HL-60 (cell line): Measurements from ENCODE around the gene ACTA1.

ENCODE experiments used
- GABPA ChIP-seq: IDR thresholded peaks from 2 replicates; pipeline ENCODE4 v1.6.1; 2012; ENCODE audit warnings: low read depth
- POLR2AphosphoS5 ChIP-seq: IDR thresholded peaks from 2 replicates; pipeline ENCODE4 v1.6.1; 2012; ENCODE audit warnings: low read depth
- SPI1 ChIP-seq: IDR thresholded peaks from 2 replicates; pipeline ENCODE4 v1.6.1; 2012; ENCODE audit warnings: low read depth, mild to moderate bottlenecking, borderline replicate concordance
- TF ChIP-seq, protein P1 (sequence below): IDR thresholded peaks from one replicate; pipeline ENCODE4 v1.5.1; 2011; ENCODE audit warnings: low read length, control low read depth, inconsistent platforms; ENCODE audit not compliant: insufficient read depth
- TF ChIP-seq, protein P2 (sequence below): IDR thresholded peaks from 2 replicates; pipeline ENCODE4 v1.6.1; 2012; ENCODE audit warnings: low read depth; ENCODE audit not compliant: insufficient replicate concordance

DNA sequence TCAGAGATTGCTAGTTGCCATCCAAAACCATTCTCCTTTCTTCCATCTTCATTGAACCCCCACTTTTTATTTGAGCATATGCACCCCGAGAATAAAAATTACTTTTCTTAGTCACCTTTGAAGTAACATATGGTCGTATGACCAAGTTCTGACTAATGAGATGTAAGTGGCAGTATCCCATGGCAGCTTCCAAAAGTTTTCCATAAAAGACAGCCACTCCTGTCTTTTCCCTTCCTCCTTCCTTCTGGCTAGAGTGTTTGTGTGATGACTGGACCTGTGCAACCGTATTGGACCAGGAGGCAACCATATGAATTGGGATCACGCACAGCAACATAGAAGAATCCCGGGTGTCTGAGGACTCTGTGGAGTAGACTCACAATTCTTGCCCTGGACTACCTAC, 49.9 kb downstream of the ACTA1 start:
- TF ChIP-seq, protein P1, sequence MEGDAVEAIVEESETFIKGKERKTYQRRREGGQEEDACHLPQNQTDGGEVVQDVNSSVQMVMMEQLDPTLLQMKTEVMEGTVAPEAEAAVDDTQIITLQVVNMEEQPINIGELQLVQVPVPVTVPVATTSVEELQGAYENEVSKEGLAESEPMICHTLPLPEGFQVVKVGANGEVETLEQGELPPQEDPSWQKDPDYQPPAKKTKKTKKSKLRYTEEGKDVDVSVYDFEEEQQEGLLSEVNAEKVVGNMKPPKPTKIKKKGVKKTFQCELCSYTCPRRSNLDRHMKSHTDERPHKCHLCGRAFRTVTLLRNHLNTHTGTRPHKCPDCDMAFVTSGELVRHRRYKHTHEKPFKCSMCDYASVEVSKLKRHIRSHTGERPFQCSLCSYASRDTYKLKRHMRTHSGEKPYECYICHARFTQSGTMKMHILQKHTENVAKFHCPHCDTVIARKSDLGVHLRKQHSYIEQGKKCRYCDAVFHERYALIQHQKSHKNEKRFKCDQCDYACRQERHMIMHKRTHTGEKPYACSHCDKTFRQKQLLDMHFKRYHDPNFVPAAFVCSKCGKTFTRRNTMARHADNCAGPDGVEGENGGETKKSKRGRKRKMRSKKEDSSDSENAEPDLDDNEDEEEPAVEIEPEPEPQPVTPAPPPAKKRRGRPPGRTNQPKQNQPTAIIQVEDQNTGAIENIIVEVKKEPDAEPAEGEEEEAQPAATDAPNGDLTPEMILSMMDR = no peak
- TF ChIP-seq POLR2AphosphoS5 (no peak), GABPA (no peak), SPI1 (no peak)
- TF ChIP-seq, protein P2, sequence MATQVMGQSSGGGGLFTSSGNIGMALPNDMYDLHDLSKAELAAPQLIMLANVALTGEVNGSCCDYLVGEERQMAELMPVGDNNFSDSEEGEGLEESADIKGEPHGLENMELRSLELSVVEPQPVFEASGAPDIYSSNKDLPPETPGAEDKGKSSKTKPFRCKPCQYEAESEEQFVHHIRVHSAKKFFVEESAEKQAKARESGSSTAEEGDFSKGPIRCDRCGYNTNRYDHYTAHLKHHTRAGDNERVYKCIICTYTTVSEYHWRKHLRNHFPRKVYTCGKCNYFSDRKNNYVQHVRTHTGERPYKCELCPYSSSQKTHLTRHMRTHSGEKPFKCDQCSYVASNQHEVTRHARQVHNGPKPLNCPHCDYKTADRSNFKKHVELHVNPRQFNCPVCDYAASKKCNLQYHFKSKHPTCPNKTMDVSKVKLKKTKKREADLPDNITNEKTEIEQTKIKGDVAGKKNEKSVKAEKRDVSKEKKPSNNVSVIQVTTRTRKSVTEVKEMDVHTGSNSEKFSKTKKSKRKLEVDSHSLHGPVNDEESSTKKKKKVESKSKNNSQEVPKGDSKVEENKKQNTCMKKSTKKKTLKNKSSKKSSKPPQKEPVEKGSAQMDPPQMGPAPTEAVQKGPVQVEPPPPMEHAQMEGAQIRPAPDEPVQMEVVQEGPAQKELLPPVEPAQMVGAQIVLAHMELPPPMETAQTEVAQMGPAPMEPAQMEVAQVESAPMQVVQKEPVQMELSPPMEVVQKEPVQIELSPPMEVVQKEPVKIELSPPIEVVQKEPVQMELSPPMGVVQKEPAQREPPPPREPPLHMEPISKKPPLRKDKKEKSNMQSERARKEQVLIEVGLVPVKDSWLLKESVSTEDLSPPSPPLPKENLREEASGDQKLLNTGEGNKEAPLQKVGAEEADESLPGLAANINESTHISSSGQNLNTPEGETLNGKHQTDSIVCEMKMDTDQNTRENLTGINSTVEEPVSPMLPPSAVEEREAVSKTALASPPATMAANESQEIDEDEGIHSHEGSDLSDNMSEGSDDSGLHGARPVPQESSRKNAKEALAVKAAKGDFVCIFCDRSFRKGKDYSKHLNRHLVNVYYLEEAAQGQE = no peak
